K562 (cell line): ENCODE data around the gene ERGIC3. TPM values are rescaled to one million over a fixed set of nuclear protein-coding genes. Genes with fewer than 3 reads are reported as not detected.

ENCODE experiments used
- ATAC-seq: fragments of 200-7000 bp; cut with Tn5 transposase; 3 replicates; pipeline ENCODE4 v1.9.1; 2020; ENCODE audit warnings: moderate library complexity
- BruUV-seq: library from RNA; stranded (reverse); fragments of 400-500 nt; replicated peaks from 2 replicates; lab custom pipeline; 2021; lab: Mats Ljungman, UMichigan
- CTCF ChIA-PET: fragments of 300-600 bp; formaldehyde crosslinking; extraction: SDS; loops from one replicate; lab custom pipeline; 2021; ENCODE audit warnings: low intra/inter-chr PET ratio; lab: Yijun Ruan, JAX
- POLR2A ChIA-PET: fragments of 300-600, 350-650 bp; sonication (Branson Sonifier 250); formaldehyde crosslinking; extraction: SDS; loops from one replicate; lab custom pipeline; 2021; ENCODE audit warnings: antibody characterized with exemption, inconsistent platforms; lab: Yijun Ruan, JAX
- DNase-seq, 4 experiments: peaks; one replicate each; pipeline versions ENCODE4 v3.0.0 to v3.0.0-alpha.2; 2011 to 2018; ENCODE audit warnings: low spot score in 3 of 4, mixed read lengths in 3 of 4; ENCODE audit errors: extremely low read depth in 1 of 4
- FAIRE-seq: peaks from 2 replicates; lab custom pipeline; 2011; peaks lifted over from hg19 to GRCh38; lab: Jason Lieb, UNC
- H2AFZ ChIP-seq: 2 replicates; pipeline ENCODE4 v1.6.0; 2011; ENCODE audit warnings: low read depth, low read length, control low read depth, inconsistent platforms
- H3K27ac ChIP-seq: fragments of 200-600 bp; 3 replicates; pipeline ENCODE4 v1.8.0; 2011; ENCODE audit warnings: low read depth, mild to moderate bottlenecking, control low read depth, inconsistent platforms, low read length, moderate library complexity, mixed read lengths; ENCODE audit errors: extremely low read depth
- H3K27me3 ChIP-seq, 2 experiments: fragments of 300-600 bp in 1 of 2; 2 replicates in 1 of 2; 3 replicates in 1 of 2; pipeline versions ENCODE4 v1.6.0 to v1.8.0; 2011; ENCODE audit warnings: inconsistent platforms in 2 of 2, low read length in 2 of 2, mild to moderate bottlenecking in 1 of 2, mixed read lengths in 1 of 2, moderate library complexity in 1 of 2; ENCODE audit not compliant: control insufficient read depth in 2 of 2, insufficient read depth in 2 of 2
- H3K36me3 ChIP-seq: fragments of 300-600 bp; 3 replicates; pipeline ENCODE4 v1.8.0; 2011; ENCODE audit warnings: mild to moderate bottlenecking, low read length, inconsistent platforms; ENCODE audit not compliant: control insufficient read depth, insufficient read depth
- H3K4me1 ChIP-seq, 2 experiments: fragments of 200-600 bp in 1 of 2; replicated peaks in 1 of 2; 2 replicates in 1 of 2; 3 replicates in 1 of 2; pipeline versions ENCODE4 v1.5.1 to v1.8.0; 2011; ENCODE audit warnings: inconsistent platforms in 2 of 2, low read length in 2 of 2, mild to moderate bottlenecking in 1 of 2, mixed read lengths in 1 of 2, moderate library complexity in 1 of 2; ENCODE audit not compliant: control insufficient read depth in 2 of 2, insufficient read depth in 2 of 2
- H3K4me2 ChIP-seq: 2 replicates; pipeline ENCODE4 v1.6.1; 2011; ENCODE audit warnings: low read length, control low read depth, inconsistent platforms, mixed read lengths; ENCODE audit not compliant: insufficient read depth
- H3K4me3 ChIP-seq: fragments of 200-600 bp; sonication (generic), shearing (Covaris generic); 2 replicates; pipeline ENCODE4 v1.5.1; 2016; ENCODE audit warnings: control low read depth, inconsistent platforms
- H3K79me2 ChIP-seq: fragments of 200-600 bp; 3 replicates; pipeline ENCODE4 v1.8.0; 2011; ENCODE audit warnings: low read length, inconsistent platforms; ENCODE audit not compliant: control insufficient read depth, insufficient read depth
- H3K9ac ChIP-seq, 2 experiments: 2 replicates each; pipeline versions ENCODE4 v1.6.0 to v1.6.1; 2011; ENCODE audit warnings: low read depth in 2 of 2, low read length in 2 of 2, control low read depth in 1 of 2, inconsistent platforms in 1 of 2, mild to moderate bottlenecking in 1 of 2, mixed read lengths in 1 of 2; ENCODE audit not compliant: insufficient read depth in 1 of 2
- H3K9me1 ChIP-seq: one replicate; pipeline ENCODE4 v1.6.0; 2011; ENCODE audit warnings: inconsistent platforms, mild to moderate bottlenecking, low read length, moderate library complexity; ENCODE audit not compliant: control insufficient read depth, insufficient read depth
- H3K9me3 ChIP-seq: replicated peaks from 2 replicates; pipeline ENCODE4 v1.5.1; 2011; ENCODE audit warnings: low read depth, low read length, inconsistent platforms; ENCODE audit not compliant: control insufficient read depth, insufficient read depth
- H4K20me1 ChIP-seq: replicated peaks from 2 replicates; pipeline ENCODE4 v1.6.1; 2011; ENCODE audit warnings: low read length, inconsistent platforms, mixed read lengths; ENCODE audit not compliant: control insufficient read depth, insufficient read depth
- HLTF ChIP-seq: fragments of 450-650 bp; IDR thresholded peaks from 2 replicates; pipeline ENCODE4 v1.6.1; 2016
- MNT ChIP-seq, 2 experiments: fragments of 450-650 bp; conservative IDR thresholded peaks; 2 replicates each; pipeline ENCODE4 v1.6.1; 2017; ENCODE audit warnings: mild to moderate bottlenecking in 2 of 2, moderate library complexity in 2 of 2
- REST ChIP-seq, 2 experiments: fragments of 450-650 bp; formaldehyde crosslinking in 1 of 2; IDR thresholded peaks; 2 replicates each; pipeline versions ENCODE4 v1.4.0 to v1.6.1; 2014 to 2020; ENCODE audit warnings: mild to moderate bottlenecking in 2 of 2, borderline replicate concordance in 1 of 2, low read depth in 1 of 2
- SMAD2 ChIP-seq: fragments of 150-350 bp; IDR thresholded peaks from 2 replicates; pipeline ENCODE4 v1.6.1; 2014; ENCODE audit warnings: low read depth, mild to moderate bottlenecking, low read length
- SNIP1 ChIP-seq: fragments of 450-650 bp; IDR thresholded peaks from 2 replicates; pipeline ENCODE4 v1.7.1; 2017; ENCODE audit warnings: low read depth, mild to moderate bottlenecking
- STAT5B ChIP-seq: fragments of 250-450 bp; sonication (Bioruptor Pico); IDR thresholded peaks from 2 replicates; pipeline ENCODE4 v1.8.0; 2021; ENCODE audit warnings: mild to moderate bottlenecking, inconsistent platforms
- ZFP91 ChIP-seq: sonication (generic); formaldehyde crosslinking; IDR thresholded peaks from 2 replicates; pipeline ENCODE4 v1.8.0; 2022; ENCODE audit warnings: mild to moderate bottlenecking, missing genetic modification reagents
- ZNF699 ChIP-seq: fragments of 250-450 bp; sonication (Bioruptor Pico); IDR thresholded peaks from 2 replicates; pipeline ENCODE4 v1.8.0; 2021; ENCODE audit warnings: mild to moderate bottlenecking, moderate library complexity; ENCODE audit not compliant: insufficient replicate concordance
- WGBS: fragments of 100-300 bp; shearing (Covaris generic); methylation state at CpG from one replicate; pipeline ENCODE4 v1.1.6; 2016; ENCODE audit warnings: low coverage, mixed read lengths; ENCODE audit not compliant: insufficient coverage; ENCODE audit errors: missing lambda C conversion rate; 5-methylcytosine and 5-hydroxymethylcytosine counted together
- in situ Hi-C: fragments of 300-500 bp; cut with MboI; formaldehyde crosslinking; loops from 4 replicates; pipeline ENCODE4 v1.15.0; 2018; ENCODE audit warnings: inconsistent platforms, mixed read lengths
- intact Hi-C: fragments of 100-400 bp; cut with micrococcal nuclease; formaldehyde crosslinking; loops from 2 replicates; pipeline ENCODE4 v1.14.2; 2022
- polyA plus RNA-seq, 8 experiments: library from polyadenylated mRNA; depleted of rRNA in 4 of 8; stranded (reverse) in 5 of 8; unstranded in 3 of 8; fragments of >200 nt; fragmentation: Nextera tagmentation in 2 of 8; fragmentation: Illumina TruSeq in 1 of 8; extraction: Ambion mirVana in 2 of 8; extraction: Trizol in 1 of 8; gene quantifications; 2 replicates each; pipeline versions ENCODE4 v1.2.1 to v1.2.3, GENCODE V29; 2011 to 2014; ENCODE audit warnings: inconsistent platforms in 1 of 8, missing spikeins in 1 of 8
- total RNA-seq, 7 experiments: library from RNA; depleted of rRNA in 6 of 7; stranded (reverse); fragments of >200 nt in 6 of 7; fragmentation: Illumina TruSeq in 2 of 7; extraction: Trizol in 2 of 7; gene quantifications; 2 replicates each; pipeline versions ENCODE4 v1.2.1 to v1.2.3, GENCODE V29; 2011 to 2021; ENCODE audit warnings: low replicate concordance in 1 of 7

ERGIC3 gene
- total and polyA plus RNA-seq, 9 of the 15 experiments (the other 6 are each of a cell fraction or from before 2014, with no cell fraction given), result 121 to 278 (median 184) TPM

GRCh38 chr20:35600176-35600992 lies 58.5 kb downstream of the ERGIC3 start:
- Histone ChIP-seq H3K4me1 (peaks cover 0 to 34% of the 10 kb centered on the region in 2 experiments; a peak in 3 of 5 replicates), H3K27me3 (peaks cover 0 to 32% of the 10 kb centered on the region in 2 experiments; a peak in 4 of 5 replicates), H3K79me2 (no peaks in the 10 kb centered on the region), H3K4me3 (no peak overlapping the region), H3K36me3 (no peaks in the 10 kb centered on the region), H4K20me1 (no peaks in the 10 kb centered on the region), H3K9ac (peak overlapping the region in 1 of 2 experiments; percentile 43; a peak in 2 of 4 replicates), H3K27ac (no peak overlapping the region), H2AFZ (no peak overlapping the region; the same call in 1 of the 2 replicates), H3K4me2 (no peak overlapping the region), H3K9me3 (no peaks in the 10 kb centered on the region), H3K9me1 (no peaks in the 10 kb centered on the region)
- peak in 3 of 4 experiments; percentile 5 to 8 (median 8) for DNase-seq
- intact Hi-C loops, result loop anchor here (5.0 kb wide), 1 partner anchor 88 kb away; no protein-coding TSS in a partner anchor
- BruUV-seq, result no TSS peak
- ChIA-PET POLR2A (interaction anchor here (0.6 to 1.2 kb wide), 5 partner anchors 11 to 129 kb away, joined by 3 to 5 read pairs (median 4); partner anchors contain the start of genes ERGIC3 and SPAG4), CTCF (no interaction called here)
- 37% methylated on average over 29 of the region's 34 CpGs for WGBS
- ATAC-seq, result no peak
- in situ Hi-C loops, result no loop called here
- no peak for FAIRE-seq
- TF ChIP-seq STAT5B (CRISPR knock-in tag) (no peak), HLTF (no peak), SNIP1 (no peak), REST (IDR thresholded peaks at IDR 0.05; ENCODE audit: borderline replicate concordance) (no peak), REST (CRISPR knock-in tag; IDR thresholded peaks at IDR 0.05; ENCODE audit: low read depth) (no peak), SMAD2 (no peak), ZFP91 (CRISPR knock-in tag) (no peak), MNT (conservative IDR thresholded peaks at IDR 0.05) (no peak), ZNF699 (CRISPR knock-in tag) (no peak)
